HG02938 (cell line): ENCODE data around the gene EVX1.

Source experiments
- ATAC-seq: cut with Tn5 transposase; IDR thresholded peaks from one replicate; pipeline ENCODE4 v1.9.1; 2021; ENCODE audit warnings: mild to moderate bottlenecking, moderate library complexity; ENCODE audit not compliant: unreplicated experiment

Gene EVX1

DNA sequence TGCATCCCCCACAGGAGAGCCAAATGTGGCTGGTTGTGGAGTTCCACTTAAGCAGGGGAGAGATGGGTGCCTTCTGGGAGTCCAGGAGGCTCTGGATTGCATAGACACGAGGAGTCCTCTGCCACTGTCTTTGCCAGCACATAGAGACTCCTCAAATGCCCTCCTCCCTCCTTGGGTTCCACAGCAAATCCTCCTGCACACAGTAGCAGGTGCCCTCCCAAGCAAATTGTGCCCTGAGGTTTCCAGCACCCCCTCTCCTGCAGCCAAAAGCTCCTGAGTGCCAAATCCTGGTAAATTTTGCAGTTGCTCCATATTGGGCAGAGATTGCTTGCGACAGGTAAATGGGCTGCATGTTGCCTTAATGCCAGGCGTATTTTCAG, 5.8 kb downstream of the EVX1 start:
- ATAC-seq = no peak

DNA sequence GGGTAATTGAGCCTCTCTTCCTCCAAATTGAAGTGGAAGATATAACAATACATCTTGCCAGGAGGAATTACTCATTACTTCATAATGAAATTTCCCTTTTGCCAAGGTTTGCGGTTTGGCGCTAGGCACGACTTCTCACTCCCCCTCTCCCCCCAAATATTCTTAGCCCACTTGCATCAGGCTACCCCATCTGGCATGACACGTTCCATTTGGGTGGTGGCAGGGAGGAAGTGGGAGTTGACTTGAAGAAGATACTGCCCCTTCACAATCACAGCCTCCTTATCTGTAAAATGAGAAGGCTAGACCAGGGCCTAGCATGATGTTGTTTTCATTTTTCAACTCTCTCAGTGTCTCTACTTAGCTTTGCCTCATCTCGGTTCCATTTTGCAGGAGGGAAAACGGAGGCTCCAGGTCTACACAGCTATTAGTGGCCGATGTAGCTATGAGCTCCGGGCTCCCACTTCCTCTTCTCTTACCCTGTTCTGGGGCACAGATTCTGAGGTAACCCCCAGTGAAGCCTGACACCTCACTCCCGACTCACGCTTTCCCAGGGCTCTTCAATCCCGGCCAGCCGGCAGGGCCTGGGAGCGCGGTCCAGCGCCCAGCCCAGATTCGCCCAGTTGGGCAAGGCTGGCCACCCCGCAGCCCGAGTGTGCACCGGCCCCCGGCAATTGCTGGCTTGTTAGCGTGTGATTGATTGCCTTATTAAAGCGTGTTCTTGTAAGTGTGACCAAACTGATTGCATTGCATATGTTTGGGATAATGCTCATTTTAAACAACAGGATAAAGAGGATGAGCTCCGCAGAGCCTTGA, 6.5 kb downstream of the EVX1 start:
- ATAC-seq = no peak

GRCh38 chr7:27249724-27250556, 7.3 kb downstream of the EVX1 start:
- ATAC-seq = no peak

DNA sequence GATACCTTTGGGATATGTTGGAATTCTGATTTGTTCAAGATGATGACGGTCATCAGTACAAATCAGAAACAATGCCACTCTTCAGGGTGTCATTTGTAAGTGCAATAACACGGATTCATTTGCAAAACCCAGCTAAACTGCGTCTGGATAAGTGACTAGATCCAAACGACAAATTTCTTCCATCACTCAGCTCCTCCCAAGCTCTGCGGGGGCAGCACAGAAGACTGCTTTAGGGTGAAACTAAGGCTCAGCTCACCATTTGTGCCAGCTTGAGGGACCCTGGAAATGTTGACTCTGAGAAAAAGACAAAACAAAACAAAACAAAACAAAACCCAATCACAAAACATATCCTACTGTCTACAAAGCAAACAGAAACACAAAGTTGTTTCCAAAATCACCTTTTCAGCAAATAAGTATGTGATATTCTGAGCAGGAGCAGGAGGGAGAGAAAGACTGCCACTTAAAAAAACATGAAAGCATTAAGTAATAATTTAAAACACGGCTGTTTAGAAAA, 8.0 kb downstream of the EVX1 start:
- no peak for ATAC-seq

- no peak for ATAC-seq
Measured at GRCh38 chr7:27251136-27251651, 8.6 kb downstream of the EVX1 start.

DNA sequence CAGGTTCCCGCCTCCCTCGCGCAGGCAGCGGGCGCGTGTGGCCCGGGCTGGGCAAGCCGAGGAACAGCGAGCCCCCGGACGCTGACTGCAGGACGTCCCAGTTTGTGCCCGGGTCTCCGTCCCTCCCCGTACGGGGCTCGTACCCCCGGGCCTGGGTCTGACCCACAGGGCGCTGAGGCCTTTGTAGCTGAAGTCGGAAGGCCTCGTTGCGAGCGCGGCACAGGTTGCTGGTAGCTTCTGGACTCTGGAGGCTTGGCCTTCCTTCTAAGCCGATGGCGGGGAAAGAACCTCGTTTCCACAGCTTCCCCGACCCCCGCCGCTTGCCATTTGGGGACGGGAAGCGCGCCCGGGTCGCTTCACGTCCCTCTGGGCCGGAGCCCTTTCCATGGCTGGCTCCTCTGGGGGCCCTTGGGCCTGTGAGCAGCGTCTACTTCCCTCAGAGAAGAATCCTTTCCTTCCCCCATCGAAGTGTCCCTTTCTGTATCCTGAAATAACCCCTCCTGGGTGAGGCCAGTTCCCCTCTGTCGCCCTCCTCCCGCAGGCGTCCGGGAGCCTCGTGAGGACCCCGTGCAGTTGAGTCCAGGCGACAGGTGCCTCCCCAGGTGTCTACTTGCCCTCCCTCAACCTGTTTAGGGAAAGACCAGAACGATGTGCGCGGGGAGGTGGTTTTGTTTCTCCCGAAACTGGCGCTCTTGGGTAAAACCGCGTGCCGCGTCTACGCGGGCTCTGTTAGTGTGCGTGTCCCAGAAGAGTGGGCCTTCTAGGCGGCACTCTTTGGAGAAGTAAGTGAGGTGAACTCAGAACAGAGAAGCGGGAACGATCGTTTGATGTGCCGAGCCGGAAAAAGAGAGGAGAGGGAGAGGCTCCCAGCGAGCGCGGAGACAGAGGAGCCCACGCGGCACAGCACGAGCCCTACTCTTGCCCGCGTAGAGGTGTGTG, 9.3 kb downstream of the EVX1 start:
- no peak for ATAC-seq

- ATAC-seq = no peak
Measured at GRCh38 chr7:27254625-27255024, 12.0 kb downstream of the EVX1 start.

GRCh38 chr7:27260211-27260610, 17.6 kb downstream of the EVX1 start:
- ATAC-seq = no peak

DNA sequence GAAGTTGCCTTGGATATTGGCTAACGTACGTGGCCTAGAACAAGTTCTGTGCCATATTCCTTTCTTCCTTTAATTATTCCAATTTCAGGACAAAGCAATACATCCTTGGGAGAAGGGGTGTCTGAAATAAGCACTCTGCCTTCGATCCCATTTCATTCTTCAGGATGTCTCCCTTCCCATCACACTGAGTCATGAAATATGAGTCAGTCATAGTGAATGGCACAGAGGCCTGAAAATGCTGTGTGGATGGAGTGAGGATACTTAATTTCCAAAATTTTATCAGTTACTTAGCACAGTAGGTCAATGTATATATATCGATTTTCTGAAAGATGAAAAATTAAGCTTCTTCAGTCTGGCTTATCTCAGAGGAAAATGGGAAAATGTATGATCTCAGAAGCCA, 19.5 kb downstream of the EVX1 start:
- ATAC-seq = no peak

- ATAC-seq = no peak
Measured at GRCh38 chr7:27263781-27264180, 21.2 kb downstream of the EVX1 start.

- ATAC-seq = no peak
Measured at GRCh38 chr7:27269455-27269854, 26.9 kb downstream of the EVX1 start.

- ATAC-seq = no peak
Measured at GRCh38 chr7:27271384-27271783, 28.8 kb downstream of the EVX1 start.

GRCh38 chr7:27277628-27278027, 35.0 kb downstream of the EVX1 start:
- ATAC-seq = no peak

- ATAC-seq = no peak
Measured at GRCh38 chr7:27283558-27283957, 41.0 kb downstream of the EVX1 start.

- no peak for ATAC-seq
Measured at GRCh38 chr7:27295236-27295635, 52.6 kb downstream of the EVX1 start.

- ATAC-seq = no peak
Measured at GRCh38 chr7:27297356-27297755, 54.8 kb downstream of the EVX1 start.
